ENCODE data around the gene AP1AR.

- TF ChIP-seq CTCF (IDR thresholded peaks at IDR 0.05), result no peak
- no peak for TF ChIP-seq ZFX (IDR thresholded peaks at IDR 0.05; ENCODE audit: borderline replicate concordance)
Measured at GRCh38 chr4:112290341-112290740, 58.8 kb downstream of the AP1AR start.

Measured in 22Rv1 (cell line).